Chondrocyte (in vitro differentiated cells): ENCODE measurements around the gene PLP2. TPM values are rescaled to one million over a fixed set of nuclear protein-coding genes. Genes with fewer than 3 reads are reported as not detected.

Source experiments
- DNase-seq: peaks from one replicate; pipeline ENCODE4 v3.0.0; 2021; ENCODE audit warnings: mixed read lengths, low spot score
- H3K27ac Mint-ChIP-seq: one replicate; pipeline ENCODE4 v1.8.0; 2021; ENCODE audit warnings: mild to moderate bottlenecking, moderate library complexity, mixed read lengths; ENCODE audit not compliant: unreplicated experiment
- H3K27me3 Mint-ChIP-seq: 2 replicates; pipeline ENCODE4 v1.8.0; 2021; ENCODE audit warnings: low read depth, mixed read lengths
- H3K36me3 Mint-ChIP-seq: 2 replicates; pipeline ENCODE4 v1.8.0; 2021; ENCODE audit warnings: low read depth, mixed read lengths
- H3K4me1 Mint-ChIP-seq: 2 replicates; pipeline ENCODE4 v1.8.0; 2021; ENCODE audit warnings: low read depth, mild to moderate bottlenecking, mixed read lengths
- H3K4me3 Mint-ChIP-seq: one replicate; pipeline ENCODE4 v1.8.0; 2021; ENCODE audit warnings: mild to moderate bottlenecking, moderate library complexity, mixed read lengths; ENCODE audit not compliant: unreplicated experiment
- H3K9me3 Mint-ChIP-seq: 2 replicates; pipeline ENCODE4 v1.8.0; 2021; ENCODE audit warnings: low read depth, mixed read lengths
- CTCF ChIP-seq: fragments of 200-600 bp; sonication (generic); IDR thresholded peaks from 2 replicates; pipeline ENCODE4 v1.5.0; 2021; ENCODE audit warnings: antibody characterized with exemption, mild to moderate bottlenecking, moderate library complexity
- total RNA-seq: library from RNA; stranded (reverse); gene quantifications from 3 replicates; pipeline ENCODE4 v1.2.1, GENCODE V29; 2021

The PLP2 gene
- total RNA-seq, 1 donor from 2014 or later, result 187 TPM

- no peaks in the 10 kb centered on the region for H3K36me3 Mint-ChIP-seq
- H3K27ac Mint-ChIP-seq, result no peak overlapping the region
- DNase-seq, result peak; percentile 26
- peaks cover 5% of the 10 kb centered on the region for H3K4me1 Mint-ChIP-seq
- no peak overlapping the region for H3K4me3 Mint-ChIP-seq
- no peak for TF ChIP-seq CTCF
- H3K9me3 Mint-ChIP-seq, result no peaks in the 10 kb centered on the region
- no peaks in the 10 kb centered on the region for H3K27me3 Mint-ChIP-seq
These were observed 32.3 kb downstream of the PLP2 start for GRCh38 chrX:49204017-49204416.

- Mint-ChIP-seq H3K27ac (no peak overlapping the region), H3K9me3 (no peaks in the 10 kb centered on the region), H3K36me3 (no peaks in the 10 kb centered on the region), H3K4me3 (no peak overlapping the region), H3K4me1 (peaks cover 5% of the 10 kb centered on the region), H3K27me3 (no peaks in the 10 kb centered on the region)
- TF ChIP-seq CTCF, result no peak
- peak; percentile 13 for DNase-seq
These were observed 33.0 kb downstream of the PLP2 start for GRCh38 chrX:49204709-49205108.

GRCh38 chrX:49205443-49205842 is 33.7 kb downstream of the PLP2 start:
- H3K27ac Mint-ChIP-seq, result no peak overlapping the region
- DNase-seq, result peak; percentile 79
- no peaks in the 10 kb centered on the region for H3K36me3 Mint-ChIP-seq
- no peak for TF ChIP-seq CTCF
- H3K4me1 Mint-ChIP-seq, result peaks cover 3% of the 10 kb centered on the region
- H3K4me3 Mint-ChIP-seq, result no peak overlapping the region
- no peaks in the 10 kb centered on the region for H3K9me3 Mint-ChIP-seq
- H3K27me3 Mint-ChIP-seq, result no peaks in the 10 kb centered on the region

GRCh38 chrX:49206543-49206942 is 34.8 kb downstream of the PLP2 start:
- no peaks in the 10 kb centered on the region for H3K27me3 Mint-ChIP-seq
- no peak overlapping the region for H3K27ac Mint-ChIP-seq
- H3K9me3 Mint-ChIP-seq, result no peaks in the 10 kb centered on the region
- H3K4me1 Mint-ChIP-seq, result no peaks in the 10 kb centered on the region
- DNase-seq, result peak; percentile 62
- H3K36me3 Mint-ChIP-seq, result no peaks in the 10 kb centered on the region
- no peak overlapping the region for H3K4me3 Mint-ChIP-seq
- no peak for TF ChIP-seq CTCF

GRCh38 chrX:49208399-49208798 is 36.7 kb downstream of the PLP2 start:
- Mint-ChIP-seq H3K4me3 (no peak overlapping the region), H3K27me3 (no peaks in the 10 kb centered on the region), H3K4me1 (no peaks in the 10 kb centered on the region), H3K27ac (no peak overlapping the region), H3K9me3 (peaks cover 10% of the 10 kb centered on the region), H3K36me3 (no peaks in the 10 kb centered on the region)
- TF ChIP-seq CTCF, result no peak
- DNase-seq, result peak; percentile 47
